HepG2 (cell line): ENCODE measurements around the gene ADM5. TPM values are rescaled to one million over a fixed set of nuclear protein-coding genes. Genes with fewer than 3 reads are reported as not detected.

Experiments used
- HIVEP1 ChIP-seq: sonication (generic); formaldehyde crosslinking; IDR thresholded peaks from 2 replicates; pipeline ENCODE4 v1.4.0; 2020; ENCODE audit warnings: mild to moderate bottlenecking, missing genetic modification reagents
- MIXL1 ChIP-seq: IDR thresholded peaks from 2 replicates; pipeline ENCODE4 v1.6.1; 2016
- RARA ChIP-seq: IDR thresholded peaks from 2 replicates; pipeline ENCODE4 v1.6.1; 2016; ENCODE audit warnings: missing genetic modification reagents, missing compliant biosample characterization
- SMC3 ChIP-seq: IDR thresholded peaks from 2 replicates; pipeline ENCODE4 v1.6.1; 2011; ENCODE audit warnings: low read length, improper control_type of control experiment
- STAT5B ChIP-seq: sonication (generic); formaldehyde crosslinking; IDR thresholded peaks from 2 replicates; pipeline ENCODE4 v1.4.0; 2020; ENCODE audit warnings: missing genetic modification reagents
- XRCC5 ChIP-seq: fragments of 200-400 bp; formaldehyde crosslinking; optimal IDR thresholded peaks from 2 replicates; pipeline ENCODE3; 2017; ENCODE audit warnings: mild to moderate bottlenecking, low read length
- ZFP37 ChIP-seq: sonication (generic); formaldehyde crosslinking; IDR thresholded peaks from 2 replicates; pipeline ENCODE4 v1.4.0; 2020; ENCODE audit warnings: missing genetic modification reagents, borderline replicate concordance
- ZNF12 ChIP-seq: sonication (generic); formaldehyde crosslinking; IDR thresholded peaks from 2 replicates; pipeline ENCODE4 v1.5.0; 2020; ENCODE audit warnings: missing genetic modification reagents
- ZNF567 ChIP-seq: sonication (generic); formaldehyde crosslinking; IDR thresholded peaks from 2 replicates; pipeline ENCODE4 v1.8.1; 2023; ENCODE audit warnings: mild to moderate bottlenecking, missing genetic modification reagents, borderline replicate concordance
- ZSCAN22 ChIP-seq: sonication (generic); formaldehyde crosslinking; IDR thresholded peaks from 2 replicates; pipeline ENCODE4 v1.4.0; 2020; ENCODE audit warnings: mild to moderate bottlenecking, missing genetic modification reagents
- ZSCAN30 ChIP-seq: sonication (generic); formaldehyde crosslinking; IDR thresholded peaks from 2 replicates; pipeline ENCODE4 v1.5.0; 2020; ENCODE audit warnings: mild to moderate bottlenecking, missing genetic modification reagents
- polyA plus RNA-seq, 8 experiments: library from polyadenylated mRNA; depleted of rRNA in 3 of 8; stranded (reverse) in 7 of 8; unstranded in 1 of 8; fragments of >200 nt; fragmentation: Illumina TruSeq in 4 of 8; extraction: Trizol in 4 of 8; gene quantifications; 2 replicates each; pipeline versions ENCODE4 v1.2.1 to v1.2.3, GENCODE V29; 2011 to 2016; ENCODE audit warnings: low read depth in 4 of 8, missing spikeins in 1 of 8, mixed read lengths in 1 of 8; ENCODE audit not compliant: insufficient read depth in 1 of 8
- total RNA-seq, 5 experiments: library from RNA; depleted of rRNA; stranded (reverse); fragments of >200 nt; fragmentation: Illumina TruSeq; extraction: Trizol; gene quantifications; 2 replicates each; pipeline ENCODE4 v1.2.3, GENCODE V29; 2016; ENCODE audit warnings: low read depth in 1 of 5
- TF ChIP-seq, protein P1 (sequence below): sonication (generic); formaldehyde crosslinking; IDR thresholded peaks from 2 replicates; pipeline ENCODE4 v1.5.0; 2020; ENCODE audit warnings: missing genetic modification reagents
- TF ChIP-seq, protein P2 (sequence below): sonication (generic); formaldehyde crosslinking; IDR thresholded peaks from 2 replicates; pipeline ENCODE4 v1.4.0; 2020; ENCODE audit warnings: missing genetic modification reagents
- TF ChIP-seq, protein P3 (sequence below): sonication (generic); formaldehyde crosslinking; IDR thresholded peaks from 2 replicates; pipeline ENCODE4 v1.5.1; 2020; ENCODE audit warnings: mild to moderate bottlenecking, missing genetic modification reagents, borderline replicate concordance
- TF ChIP-seq, protein P4 (sequence below): sonication (generic); formaldehyde crosslinking; IDR thresholded peaks from 2 replicates; pipeline ENCODE4 v1.8.1; 2023; ENCODE audit warnings: mild to moderate bottlenecking, missing genetic modification reagents
- TF ChIP-seq, protein P5 (sequence below): fragments of 450-650 bp; IDR thresholded peaks from 2 replicates; pipeline ENCODE4 v1.6.1; 2017
- TF ChIP-seq, protein P6 (sequence below): sonication (generic); formaldehyde crosslinking; IDR thresholded peaks from 2 replicates; pipeline ENCODE4 v1.5.0; 2020; ENCODE audit warnings: missing genetic modification reagents, mild to moderate bottlenecking, borderline replicate concordance

Gene ADM5
- total and polyA plus RNA-seq, 2 of the 13 experiments (the other 11 are each of a cell fraction or from before 2014, with no cell fraction given): 2.7 to 4.1 TPM

DNA sequence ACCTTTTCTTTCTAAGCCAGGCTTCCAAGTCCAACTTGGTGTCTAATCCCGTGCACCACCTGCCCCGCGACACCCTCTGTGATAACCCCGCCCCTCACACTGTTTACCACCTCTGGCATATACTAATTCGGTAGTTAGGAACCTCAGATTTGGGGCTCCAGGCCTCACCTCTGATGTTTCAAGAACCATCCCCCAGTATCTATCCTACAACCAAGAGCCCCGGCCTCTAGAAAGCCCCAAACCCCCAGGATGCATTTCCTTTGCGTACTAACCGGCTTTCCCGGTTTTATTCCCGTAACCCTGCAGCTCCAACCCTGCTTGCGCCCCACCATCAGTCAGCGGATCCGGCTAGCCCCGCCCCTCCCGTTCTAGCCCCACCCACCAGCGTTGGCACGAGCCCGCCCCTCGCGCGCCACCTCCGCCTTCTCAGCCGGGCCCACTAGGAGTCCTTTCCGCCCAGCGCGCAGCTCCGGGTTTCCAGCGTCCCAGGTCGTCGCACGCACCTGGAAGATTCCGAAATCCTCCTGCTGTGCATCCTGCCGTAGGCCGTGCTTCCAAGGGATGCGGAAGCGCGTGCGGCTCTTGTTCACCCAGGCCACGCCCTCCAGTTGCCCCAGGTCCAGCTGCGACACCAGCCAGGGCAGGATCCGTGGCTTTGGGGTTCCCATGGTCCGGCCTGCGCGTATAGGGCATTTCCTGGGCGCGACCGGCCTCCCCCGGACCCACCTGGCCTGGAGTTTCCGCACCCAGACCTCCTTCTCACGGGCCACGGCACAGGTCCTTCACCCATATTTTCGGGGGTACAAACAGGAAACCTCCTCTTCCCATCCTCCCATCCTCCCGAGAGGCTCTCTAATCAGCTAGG is 25.0 kb upstream of the ADM5 start (continued):
- TF ChIP-seq, protein P1, sequence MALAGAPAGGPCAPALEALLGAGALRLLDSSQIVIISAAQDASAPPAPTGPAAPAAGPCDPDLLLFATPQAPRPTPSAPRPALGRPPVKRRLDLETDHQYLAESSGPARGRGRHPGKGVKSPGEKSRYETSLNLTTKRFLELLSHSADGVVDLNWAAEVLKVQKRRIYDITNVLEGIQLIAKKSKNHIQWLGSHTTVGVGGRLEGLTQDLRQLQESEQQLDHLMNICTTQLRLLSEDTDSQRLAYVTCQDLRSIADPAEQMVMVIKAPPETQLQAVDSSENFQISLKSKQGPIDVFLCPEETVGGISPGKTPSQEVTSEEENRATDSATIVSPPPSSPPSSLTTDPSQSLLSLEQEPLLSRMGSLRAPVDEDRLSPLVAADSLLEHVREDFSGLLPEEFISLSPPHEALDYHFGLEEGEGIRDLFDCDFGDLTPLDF (CRISPR knock-in tag): no peak
- TF ChIP-seq MIXL1 (CRISPR knock-in tag): no peak
- no peak for TF ChIP-seq RARA (CRISPR knock-in tag)
- peak; percentile 71 for TF ChIP-seq XRCC5
- TF ChIP-seq ZNF12 (CRISPR knock-in tag): no peak
- TF ChIP-seq ZNF567: no peak
- no peak; the same call in 1 of the 2 replicates for TF ChIP-seq ZFP37
- TF ChIP-seq SMC3: no peak
- TF ChIP-seq ZSCAN30 (CRISPR knock-in tag): no peak
- TF ChIP-seq, protein P2, sequence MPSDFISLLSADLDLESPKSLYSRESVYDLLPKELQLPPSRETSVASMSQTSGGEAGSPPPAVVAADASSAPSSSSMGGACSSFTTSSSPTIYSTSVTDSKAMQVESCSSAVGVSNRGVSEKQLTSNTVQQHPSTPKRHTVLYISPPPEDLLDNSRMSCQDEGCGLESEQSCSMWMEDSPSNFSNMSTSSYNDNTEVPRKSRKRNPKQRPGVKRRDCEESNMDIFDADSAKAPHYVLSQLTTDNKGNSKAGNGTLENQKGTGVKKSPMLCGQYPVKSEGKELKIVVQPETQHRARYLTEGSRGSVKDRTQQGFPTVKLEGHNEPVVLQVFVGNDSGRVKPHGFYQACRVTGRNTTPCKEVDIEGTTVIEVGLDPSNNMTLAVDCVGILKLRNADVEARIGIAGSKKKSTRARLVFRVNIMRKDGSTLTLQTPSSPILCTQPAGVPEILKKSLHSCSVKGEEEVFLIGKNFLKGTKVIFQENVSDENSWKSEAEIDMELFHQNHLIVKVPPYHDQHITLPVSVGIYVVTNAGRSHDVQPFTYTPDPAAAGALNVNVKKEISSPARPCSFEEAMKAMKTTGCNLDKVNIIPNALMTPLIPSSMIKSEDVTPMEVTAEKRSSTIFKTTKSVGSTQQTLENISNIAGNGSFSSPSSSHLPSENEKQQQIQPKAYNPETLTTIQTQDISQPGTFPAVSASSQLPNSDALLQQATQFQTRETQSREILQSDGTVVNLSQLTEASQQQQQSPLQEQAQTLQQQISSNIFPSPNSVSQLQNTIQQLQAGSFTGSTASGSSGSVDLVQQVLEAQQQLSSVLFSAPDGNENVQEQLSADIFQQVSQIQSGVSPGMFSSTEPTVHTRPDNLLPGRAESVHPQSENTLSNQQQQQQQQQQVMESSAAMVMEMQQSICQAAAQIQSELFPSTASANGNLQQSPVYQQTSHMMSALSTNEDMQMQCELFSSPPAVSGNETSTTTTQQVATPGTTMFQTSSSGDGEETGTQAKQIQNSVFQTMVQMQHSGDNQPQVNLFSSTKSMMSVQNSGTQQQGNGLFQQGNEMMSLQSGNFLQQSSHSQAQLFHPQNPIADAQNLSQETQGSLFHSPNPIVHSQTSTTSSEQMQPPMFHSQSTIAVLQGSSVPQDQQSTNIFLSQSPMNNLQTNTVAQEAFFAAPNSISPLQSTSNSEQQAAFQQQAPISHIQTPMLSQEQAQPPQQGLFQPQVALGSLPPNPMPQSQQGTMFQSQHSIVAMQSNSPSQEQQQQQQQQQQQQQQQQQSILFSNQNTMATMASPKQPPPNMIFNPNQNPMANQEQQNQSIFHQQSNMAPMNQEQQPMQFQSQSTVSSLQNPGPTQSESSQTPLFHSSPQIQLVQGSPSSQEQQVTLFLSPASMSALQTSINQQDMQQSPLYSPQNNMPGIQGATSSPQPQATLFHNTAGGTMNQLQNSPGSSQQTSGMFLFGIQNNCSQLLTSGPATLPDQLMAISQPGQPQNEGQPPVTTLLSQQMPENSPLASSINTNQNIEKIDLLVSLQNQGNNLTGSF (CRISPR knock-in tag): no peak
- peak; percentile 20; the same call in 1 of the 2 replicates for TF ChIP-seq HIVEP1 (CRISPR knock-in tag)
- TF ChIP-seq, protein P3, sequence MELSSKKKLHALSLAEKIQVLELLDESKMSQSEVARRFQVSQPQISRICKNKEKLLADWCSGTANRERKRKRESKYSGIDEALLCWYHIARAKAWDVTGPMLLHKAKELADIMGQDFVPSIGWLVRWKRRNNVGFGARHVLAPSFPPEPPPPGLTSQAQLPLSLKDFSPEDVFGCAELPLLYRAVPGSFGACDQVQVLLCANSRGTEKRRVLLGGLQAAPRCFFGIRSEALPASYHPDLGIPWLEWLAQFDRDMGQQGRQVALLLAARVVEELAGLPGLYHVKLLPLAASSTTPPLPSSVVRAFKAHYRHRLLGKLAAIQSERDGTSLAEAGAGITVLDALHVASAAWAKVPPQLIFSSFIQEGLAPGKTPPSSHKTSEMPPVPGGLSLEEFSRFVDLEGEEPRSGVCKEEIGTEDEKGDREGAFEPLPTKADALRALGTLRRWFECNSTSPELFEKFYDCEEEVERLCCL (CRISPR knock-in tag): no peak
- no peak for TF ChIP-seq ZSCAN22
- TF ChIP-seq, protein P4, sequence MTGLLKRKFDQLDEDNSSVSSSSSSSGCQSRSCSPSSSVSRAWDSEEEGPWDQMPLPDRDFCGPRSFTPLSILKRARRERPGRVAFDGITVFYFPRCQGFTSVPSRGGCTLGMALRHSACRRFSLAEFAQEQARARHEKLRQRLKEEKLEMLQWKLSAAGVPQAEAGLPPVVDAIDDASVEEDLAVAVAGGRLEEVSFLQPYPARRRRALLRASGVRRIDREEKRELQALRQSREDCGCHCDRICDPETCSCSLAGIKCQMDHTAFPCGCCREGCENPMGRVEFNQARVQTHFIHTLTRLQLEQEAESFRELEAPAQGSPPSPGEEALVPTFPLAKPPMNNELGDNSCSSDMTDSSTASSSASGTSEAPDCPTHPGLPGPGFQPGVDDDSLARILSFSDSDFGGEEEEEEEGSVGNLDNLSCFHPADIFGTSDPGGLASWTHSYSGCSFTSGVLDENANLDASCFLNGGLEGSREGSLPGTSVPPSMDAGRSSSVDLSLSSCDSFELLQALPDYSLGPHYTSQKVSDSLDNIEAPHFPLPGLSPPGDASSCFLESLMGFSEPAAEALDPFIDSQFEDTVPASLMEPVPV: no peak
- TF ChIP-seq, protein P5, sequence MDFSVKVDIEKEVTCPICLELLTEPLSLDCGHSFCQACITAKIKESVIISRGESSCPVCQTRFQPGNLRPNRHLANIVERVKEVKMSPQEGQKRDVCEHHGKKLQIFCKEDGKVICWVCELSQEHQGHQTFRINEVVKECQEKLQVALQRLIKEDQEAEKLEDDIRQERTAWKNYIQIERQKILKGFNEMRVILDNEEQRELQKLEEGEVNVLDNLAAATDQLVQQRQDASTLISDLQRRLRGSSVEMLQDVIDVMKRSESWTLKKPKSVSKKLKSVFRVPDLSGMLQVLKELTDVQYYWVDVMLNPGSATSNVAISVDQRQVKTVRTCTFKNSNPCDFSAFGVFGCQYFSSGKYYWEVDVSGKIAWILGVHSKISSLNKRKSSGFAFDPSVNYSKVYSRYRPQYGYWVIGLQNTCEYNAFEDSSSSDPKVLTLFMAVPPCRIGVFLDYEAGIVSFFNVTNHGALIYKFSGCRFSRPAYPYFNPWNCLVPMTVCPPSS: no peak
- TF ChIP-seq STAT5B: no peak
- TF ChIP-seq, protein P6, sequence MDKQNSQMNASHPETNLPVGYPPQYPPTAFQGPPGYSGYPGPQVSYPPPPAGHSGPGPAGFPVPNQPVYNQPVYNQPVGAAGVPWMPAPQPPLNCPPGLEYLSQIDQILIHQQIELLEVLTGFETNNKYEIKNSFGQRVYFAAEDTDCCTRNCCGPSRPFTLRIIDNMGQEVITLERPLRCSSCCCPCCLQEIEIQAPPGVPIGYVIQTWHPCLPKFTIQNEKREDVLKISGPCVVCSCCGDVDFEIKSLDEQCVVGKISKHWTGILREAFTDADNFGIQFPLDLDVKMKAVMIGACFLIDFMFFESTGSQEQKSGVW (CRISPR knock-in tag): no peak
